ENCODE results near the gene AGAP9.
A peak's percentile ranks its signal among the peaks of the same experiment; 100 is the strongest.
"Not testable (repeated sequence)": the region's sequence is repeated elsewhere in the genome, so short reads cannot be mapped to it uniquely, and the experiment has no call there.

Gene AGAP9

GRCh38 chr10:47523475-47523874, at the start of gene AGAP9:
Gene AGAP9, minus strand, starts transcription at chr10:47523638. Its CDS starts 112 bp downstream, at chr10:47523526.
- not testable (repeated sequence) for DNase-seq (ENCODE audit: low spot score)

- DNase-seq (ENCODE audit: low spot score), result not testable (repeated sequence)
These were observed 47.9 kb upstream of the AGAP9 start for GRCh38 chr10:47571138-47571912.

GRCh38 chr10:47566757-47567156, 43.3 kb upstream of the AGAP9 start:
- DNase-seq (ENCODE audit: low spot score), result not testable (repeated sequence)

GRCh38 chr10:47566108-47566699, 42.8 kb upstream of the AGAP9 start:
- not testable (repeated sequence) for DNase-seq (ENCODE audit: low spot score)

- not testable (repeated sequence) for DNase-seq (ENCODE audit: low spot score)
These were observed 42.1 kb upstream of the AGAP9 start for GRCh38 chr10:47565517-47565920.

- not testable (repeated sequence) for DNase-seq (ENCODE audit: low spot score)
These were observed 41.5 kb upstream of the AGAP9 start for GRCh38 chr10:47564953-47565352.

GRCh38 chr10:47564318-47564717, 40.9 kb upstream of the AGAP9 start:
- DNase-seq (ENCODE audit: low spot score), result not testable (repeated sequence)

- DNase-seq (ENCODE audit: low spot score), result not testable (repeated sequence)
These were observed 37.0 kb upstream of the AGAP9 start for GRCh38 chr10:47560452-47560851.

- DNase-seq (ENCODE audit: low spot score), result peak; percentile 0
These were observed 36.4 kb upstream of the AGAP9 start for GRCh38 chr10:47559718-47560308.

GRCh38 chr10:47558109-47558508, 34.7 kb upstream of the AGAP9 start:
- DNase-seq (ENCODE audit: low spot score), result peak; percentile 6

- DNase-seq (ENCODE audit: low spot score), result peak; percentile 0
These were observed 34.2 kb upstream of the AGAP9 start for GRCh38 chr10:47557616-47558015.

- not testable (repeated sequence) for DNase-seq (ENCODE audit: low spot score)
These were observed 31.9 kb upstream of the AGAP9 start for GRCh38 chr10:47555334-47555733.

GRCh38 chr10:47554552-47554951, 31.1 kb upstream of the AGAP9 start:
- not testable (repeated sequence) for DNase-seq (ENCODE audit: low spot score)

GRCh38 chr10:47553860-47554247, 30.4 kb upstream of the AGAP9 start:
- not testable (repeated sequence) for DNase-seq (ENCODE audit: low spot score)

- DNase-seq (ENCODE audit: low spot score), result peak; percentile 34
These were observed 29.9 kb upstream of the AGAP9 start for GRCh38 chr10:47553214-47553859.

- not testable (repeated sequence) for DNase-seq (ENCODE audit: low spot score)
These were observed 29.3 kb upstream of the AGAP9 start for GRCh38 chr10:47552719-47553118.

- DNase-seq (ENCODE audit: low spot score), result not testable (repeated sequence)
These were observed 23.8 kb upstream of the AGAP9 start for GRCh38 chr10:47547286-47547685.

- not testable (repeated sequence) for DNase-seq (ENCODE audit: low spot score)
These were observed 13.0 kb upstream of the AGAP9 start for GRCh38 chr10:47536430-47536829.

GRCh38 chr10:47502313-47502712, 21.1 kb downstream of the AGAP9 start:
- DNase-seq (ENCODE audit: low spot score), result not testable (repeated sequence)

- not testable (repeated sequence) for DNase-seq (ENCODE audit: low spot score)
These were observed 29.2 kb downstream of the AGAP9 start for GRCh38 chr10:47494226-47494625.

GRCh38 chr10:47491600-47491999, 31.8 kb downstream of the AGAP9 start, which contains the start of gene FAM25G:
Gene FAM25G, minus strand, starts transcription at chr10:47491700. Its CDS starts 26 bp downstream, at chr10:47491674.
- not testable (repeated sequence) for DNase-seq (ENCODE audit: low spot score)

GRCh38 chr10:47489630-47490029, 33.8 kb downstream of the AGAP9 start:
- DNase-seq (ENCODE audit: low spot score), result not testable (repeated sequence)

Measured in hepatic stellate cell (primary cell).